CD4-positive, alpha-beta T cell treated with Interleukin-4 for 4 hours (primary cell): ENCODE measurements around the gene DIP2C.
A peak's percentile ranks its signal among the peaks of the same experiment; 100 is the strongest.
"Not testable (repeated sequence)": the region's sequence is repeated elsewhere in the genome, so short reads cannot be mapped to it uniquely, and the experiment has no call there.

Experiments used
- DNase-seq: peaks from one replicate; pipeline ENCODE4 v3.0.0-alpha.2; 2020

DIP2C gene

GRCh38 chr10:486666-487322, 202.7 kb downstream of the DIP2C start:
- DNase-seq: no peak

GRCh38 chr10:486206-486605, 203.3 kb downstream of the DIP2C start:
- no peak for DNase-seq

- no peak for DNase-seq
Measured at GRCh38 chr10:485776-486175, 203.7 kb downstream of the DIP2C start.

- peak; percentile 22 for DNase-seq
Measured at GRCh38 chr10:484925-485661, 204.4 kb downstream of the DIP2C start.

- no peak for DNase-seq
Measured at GRCh38 chr10:484441-484924, 205.0 kb downstream of the DIP2C start.

GRCh38 chr10:483261-483660, 206.2 kb downstream of the DIP2C start:
- no peak for DNase-seq

- DNase-seq: no peak
Measured at GRCh38 chr10:482848-483247, 206.6 kb downstream of the DIP2C start.

- no peak for DNase-seq
Measured at GRCh38 chr10:482051-482501, 207.4 kb downstream of the DIP2C start.

GRCh38 chr10:481628-482027, 207.8 kb downstream of the DIP2C start:
- no peak for DNase-seq

- DNase-seq: no peak
Measured at GRCh38 chr10:480928-481552, 208.4 kb downstream of the DIP2C start.

- DNase-seq: no peak
Measured at GRCh38 chr10:480498-480927, 209.0 kb downstream of the DIP2C start.

GRCh38 chr10:479706-480497, 209.6 kb downstream of the DIP2C start:
- not testable (repeated sequence) for DNase-seq

- no peak for DNase-seq
Measured at GRCh38 chr10:478471-479245, 210.8 kb downstream of the DIP2C start.

- no peak for DNase-seq
Measured at GRCh38 chr10:477620-478019, 211.8 kb downstream of the DIP2C start.

- DNase-seq: no peak
Measured at GRCh38 chr10:476455-476780, 213.1 kb downstream of the DIP2C start.

- no peak for DNase-seq
Measured at GRCh38 chr10:475709-476454, 213.6 kb downstream of the DIP2C start.

GRCh38 chr10:474946-475345, 214.5 kb downstream of the DIP2C start:
- no peak for DNase-seq

- DNase-seq: no peak
Measured at GRCh38 chr10:474406-474805, 215.1 kb downstream of the DIP2C start.

GRCh38 chr10:472241-472910, 217.1 kb downstream of the DIP2C start:
- no peak for DNase-seq

GRCh38 chr10:470339-471003, 219.0 kb downstream of the DIP2C start:
- peak; percentile 51 for DNase-seq
